Heart left ventricle (tissue), 16 donors: Measurements from ENCODE around the gene OR2Z1. TPM values are rescaled to one million over a fixed set of nuclear protein-coding genes. Genes with fewer than 3 reads are reported as not detected.
"Not testable (repeated sequence)": the region's sequence is repeated elsewhere in the genome, so short reads cannot be mapped to it uniquely, and the experiment has no call there.

ENCODE experiments used
- ATAC-seq, 4 donors: fragments of 200-7000 bp; cut with Tn5 transposase; one replicate each; pipeline ENCODE4 v1.9.1; 2020 to 2022; ENCODE audit warnings: moderate library complexity in 4 of 4, mild to moderate bottlenecking in 3 of 4, moderate number of reproducible peaks in 1 of 4
- DNase-seq, 5 donors: peaks; one replicate each; pipeline ENCODE4 v3.0.0-alpha.2; 2020
- H3K27ac ChIP-seq, 12 donors: fragments of 200-600 bp; sonication (generic) in 4 of 12; one replicate each; pipeline versions ENCODE4 v1.5.0 to v1.8.0; 2016 to 2022; ENCODE audit warnings: mild to moderate bottlenecking in 2 of 12
- H3K27me3 ChIP-seq, 9 donors: fragments of 200-600 bp; sonication (generic) in 2 of 9; one replicate each; pipeline versions ENCODE4 v1.5.1 to v1.8.0; 2016 to 2022; ENCODE audit warnings: mild to moderate bottlenecking in 3 of 9
- H3K36me3 ChIP-seq, 9 donors: fragments of 200-600 bp; sonication (generic) in 2 of 9; one replicate each; pipeline versions ENCODE4 v1.5.0 to v1.8.0; 2018 to 2022; ENCODE audit warnings: mild to moderate bottlenecking in 2 of 9
- H3K4me1 ChIP-seq, 12 donors: fragments of 200-600 bp; sonication (generic) in 4 of 12; one replicate each; pipeline versions ENCODE4 v1.5.0 to v1.8.0; 2016 to 2022; ENCODE audit warnings: mild to moderate bottlenecking in 3 of 12
- H3K4me3 ChIP-seq, 12 donors: fragments of 200-600 bp; sonication (generic) in 4 of 12; one replicate each; pipeline versions ENCODE4 v1.5.0 to v1.8.0; 2017 to 2022; ENCODE audit warnings: mild to moderate bottlenecking in 9 of 12, moderate library complexity in 4 of 12
- H3K9me3 ChIP-seq, 12 donors: fragments of 200-600 bp; sonication (generic) in 4 of 12; one replicate each; pipeline versions ENCODE4 v1.5.0 to v1.8.0; 2016 to 2022; ENCODE audit warnings: mild to moderate bottlenecking in 1 of 12
- POLR2A ChIP-seq, 2 donors: fragments of 450-650 bp; IDR thresholded peaks; one replicate each; pipeline ENCODE4 v1.6.1; 2017; ENCODE audit warnings: antibody characterized with exemption in 2 of 2, mild to moderate bottlenecking in 2 of 2, moderate library complexity in 2 of 2
- WGBS, 4 donors: extraction: QIAGEN DNeasy Blood & Tissue Kit in 2 of 4; methylation state at CpG; one replicate each; pipeline versions ENCODE4 v1.1.5 to v1.1.7; 2013 to 2018; 5-methylcytosine and 5-hydroxymethylcytosine counted together
- intact Hi-C, 10 donors: fragments of 100-400 bp; cut with DNase I; formaldehyde crosslinking; loops; one replicate each; pipeline versions ENCODE4 v1.11.1 to v1.14.2; 2022
- polyA plus RNA-seq, 2 donors: library from polyadenylated mRNA; stranded (reverse); fragments of 200-250 nt; gene quantifications; one replicate each; pipeline ENCODE4 v1.2.3, GENCODE V29; 2013
- total RNA-seq, 9 donors: library from RNA; depleted of rRNA in 2 of 9; stranded (reverse); fragments of >200 nt in 2 of 9; fragmentation: NEBNext Ultra II Directional in 3 of 9; extraction: Animal tissue kit (Norgen Biotek cat#: 25700) in 3 of 9; gene quantifications; one replicate each; pipeline versions ENCODE4 v1.1.0 to v1.2.4, GENCODE V29; 2016 to 2023
- TF ChIP-seq, protein P1 (sequence below), 12 donors: fragments of 200-600 bp; sonication (generic) in 4 of 12; IDR thresholded peaks; one replicate each; pipeline versions ENCODE4 v1.5.0 to v1.8.0; 2018 to 2022; ENCODE audit warnings: antibody characterized with exemption in 12 of 12, mild to moderate bottlenecking in 5 of 12
- donor health status: ischemic (EF 13 %, LVEDD 7.1; RV severe dilation, severe dysfunction).
- donor health status: healthy with polysubstance abuse.
- donor health status: DM: no; HTN: yes; CAD: no.
- donor health status: DM: no; HTN: no; CAD: no.
- donor health status: ischemic (EF 25% LVEDD 6.9; RV normal size, moderate dysfunction).
- donor health status: ischemic (EF 25% LVEDD 5.7; RV mildly dilated, moderate dysfunction).
- donor health status: healthy.
- donor health status: DM: yes; HTN: yes; CAD: no.
- donor health status: ischemic (EF 35%, LVEDD 5.7; RV mildly dilated, moderate dysfunction).
- donor health status: nonischemic (EF 11% LVEDD 7.7; RV severe dilation, severe dysfunction).
- donor health status: DM: yes; HTN: yes; CAD: no.
- donor health status: PGD.
- donor health status: ischemic (EF 29% LVEDD 5.4; RV normal size, mild dysfunction).
- donor health status: nonischemic (EF 23%, LVEDD 6.1; RV moderate dilation, normal function).

OR2Z1 gene
- total and polyA plus RNA-seq, 11 donors = not detected

DNA sequence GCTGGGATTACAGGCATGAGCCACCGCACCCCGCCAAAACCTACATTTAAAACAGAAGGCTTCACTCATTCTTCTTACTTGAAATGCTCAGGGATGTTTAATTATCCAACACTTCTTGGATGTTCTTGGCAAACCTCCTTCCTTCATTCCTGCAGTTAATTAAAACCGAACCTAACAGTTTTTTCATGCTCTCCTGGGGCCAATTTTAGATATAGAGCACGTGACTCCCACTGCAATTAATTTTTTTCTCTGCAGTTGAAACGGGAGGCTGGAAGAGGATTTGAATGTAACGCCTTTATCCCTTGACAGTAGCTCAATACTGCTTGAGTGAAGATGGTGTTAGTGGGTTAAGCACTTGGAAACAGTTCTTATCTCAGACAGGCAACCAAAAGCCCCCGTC lies 18.2 kb upstream of the OR2Z1 start:
- DNase-seq (no peak), ATAC-seq (no peak)
- Histone ChIP-seq H3K27me3 (peaks cover 0 to 35% (median 4%) of the 10 kb centered on the region in 9 donors), H3K4me1 (peaks cover 0 to 6% (median 0%) of the 10 kb centered on the region in 12 donors), H3K4me3 (no peak overlapping the region), H3K27ac (no peak overlapping the region), H3K36me3 (no peaks in the 10 kb centered on the region), H3K9me3 (no peaks in the 10 kb centered on the region)
- no peak for TF ChIP-seq POLR2A (IDR thresholded peaks at IDR 0.05)
- 36 to 44% (median 42%) methylated on average over 7 of the region's 7 CpGs for WGBS, 4 donors
- intact Hi-C loops = no loop called here

DNA sequence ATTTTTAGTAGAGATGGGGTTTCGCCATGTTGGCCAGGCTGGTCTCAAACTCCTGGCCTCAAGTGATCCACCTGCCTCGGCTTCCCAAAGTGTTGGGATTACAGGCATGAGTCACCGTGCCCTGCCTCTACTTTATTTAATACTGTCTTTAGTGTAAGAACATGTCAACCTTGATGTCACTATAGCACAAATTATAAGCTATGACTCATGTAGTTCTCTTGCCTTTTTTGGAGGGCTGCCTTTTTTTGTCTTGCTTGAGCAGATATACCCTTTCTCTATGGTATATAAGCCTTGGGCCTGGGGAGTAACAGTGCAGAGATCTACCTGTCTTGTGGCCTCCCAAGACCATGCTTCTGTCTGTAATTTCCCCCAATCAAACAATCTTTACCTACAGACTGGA lies 16.1 kb upstream of the OR2Z1 start:
- H3K9me3 ChIP-seq, H3K4me1 ChIP-seq, H3K36me3 ChIP-seq, H3K27ac ChIP-seq, ATAC-seq, DNase-seq, intact Hi-C loops, H3K4me3 ChIP-seq: not testable (repeated sequence)
- WGBS, 4 donors = 69 to 85% (median 84%) methylated on average over 2 to 3 of the region's 3 CpGs
- peaks cover 0 to 18% (median 0%) of the 10 kb centered on the region in 9 donors for H3K27me3 ChIP-seq

DNA sequence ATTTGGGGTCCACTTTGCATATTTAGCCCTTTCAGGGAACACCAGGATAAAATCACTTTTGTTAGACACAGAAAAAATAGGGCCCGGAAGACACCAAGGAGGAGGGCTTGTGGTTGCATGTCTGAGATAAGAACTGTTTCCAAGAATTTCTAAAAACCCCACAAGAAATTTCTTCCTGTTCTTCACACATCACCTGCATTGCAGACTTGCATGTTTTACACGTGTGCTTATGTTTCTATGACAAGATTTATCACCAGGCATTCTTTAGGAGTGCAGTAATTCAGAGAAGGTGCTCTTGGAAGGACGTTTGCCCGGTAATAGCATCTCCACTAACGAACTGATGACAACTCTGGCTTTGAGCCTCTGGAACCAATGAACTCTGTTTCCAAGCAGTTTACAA lies 15.7 kb upstream of the OR2Z1 start:
- WGBS, 4 donors = 39 to 54% (median 43%) methylated on average over 5 of the region's 5 CpGs
- Histone ChIP-seq H3K27me3 (peaks cover 0 to 15% (median 0%) of the 10 kb centered on the region in 9 donors), H3K4me3 (no peak overlapping the region), H3K27ac (no peak overlapping the region), H3K36me3 (no peaks in the 10 kb centered on the region), H3K4me1 (peaks cover 0 to 6% (median 0%) of the 10 kb centered on the region in 12 donors), H3K9me3 (no peaks in the 10 kb centered on the region)
- no peak for ATAC-seq
- DNase-seq = no peak
- TF ChIP-seq POLR2A (IDR thresholded peaks at IDR 0.05) = no peak
- TF ChIP-seq, protein P1, sequence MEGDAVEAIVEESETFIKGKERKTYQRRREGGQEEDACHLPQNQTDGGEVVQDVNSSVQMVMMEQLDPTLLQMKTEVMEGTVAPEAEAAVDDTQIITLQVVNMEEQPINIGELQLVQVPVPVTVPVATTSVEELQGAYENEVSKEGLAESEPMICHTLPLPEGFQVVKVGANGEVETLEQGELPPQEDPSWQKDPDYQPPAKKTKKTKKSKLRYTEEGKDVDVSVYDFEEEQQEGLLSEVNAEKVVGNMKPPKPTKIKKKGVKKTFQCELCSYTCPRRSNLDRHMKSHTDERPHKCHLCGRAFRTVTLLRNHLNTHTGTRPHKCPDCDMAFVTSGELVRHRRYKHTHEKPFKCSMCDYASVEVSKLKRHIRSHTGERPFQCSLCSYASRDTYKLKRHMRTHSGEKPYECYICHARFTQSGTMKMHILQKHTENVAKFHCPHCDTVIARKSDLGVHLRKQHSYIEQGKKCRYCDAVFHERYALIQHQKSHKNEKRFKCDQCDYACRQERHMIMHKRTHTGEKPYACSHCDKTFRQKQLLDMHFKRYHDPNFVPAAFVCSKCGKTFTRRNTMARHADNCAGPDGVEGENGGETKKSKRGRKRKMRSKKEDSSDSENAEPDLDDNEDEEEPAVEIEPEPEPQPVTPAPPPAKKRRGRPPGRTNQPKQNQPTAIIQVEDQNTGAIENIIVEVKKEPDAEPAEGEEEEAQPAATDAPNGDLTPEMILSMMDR (IDR thresholded peaks at IDR 0.05) = no peak
- intact Hi-C loops = no loop called here

DNA sequence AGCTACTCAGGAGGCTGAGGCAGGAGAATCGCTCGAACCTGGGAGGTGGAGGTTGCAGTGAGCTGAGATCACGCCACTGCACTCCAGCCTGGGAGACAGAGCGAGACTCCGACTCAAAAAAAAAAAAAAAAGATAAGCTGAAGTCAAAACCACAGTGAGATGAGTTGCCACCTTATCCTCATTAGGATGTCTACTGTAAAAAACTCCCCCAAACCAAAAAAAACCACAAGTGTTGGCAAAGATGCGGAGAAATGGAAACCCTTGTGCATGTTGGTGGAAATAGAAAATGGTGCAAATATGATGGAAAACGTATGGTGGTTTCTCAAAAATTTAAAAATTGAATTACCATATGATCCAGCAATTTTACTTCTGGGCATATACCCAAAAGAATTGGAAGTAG lies 11.1 kb upstream of the OR2Z1 start:
- H3K27ac ChIP-seq, H3K36me3 ChIP-seq, DNase-seq, H3K4me1 ChIP-seq, H3K4me3 ChIP-seq, ATAC-seq, intact Hi-C loops, H3K27me3 ChIP-seq: not testable (repeated sequence)
- 83 to 89% (median 87%) methylated on average over 7 of the region's 7 CpGs for WGBS, 4 donors
- peaks cover 0 to 16% (median 10%) of the 10 kb centered on the region in 12 donors for H3K9me3 ChIP-seq

DNA sequence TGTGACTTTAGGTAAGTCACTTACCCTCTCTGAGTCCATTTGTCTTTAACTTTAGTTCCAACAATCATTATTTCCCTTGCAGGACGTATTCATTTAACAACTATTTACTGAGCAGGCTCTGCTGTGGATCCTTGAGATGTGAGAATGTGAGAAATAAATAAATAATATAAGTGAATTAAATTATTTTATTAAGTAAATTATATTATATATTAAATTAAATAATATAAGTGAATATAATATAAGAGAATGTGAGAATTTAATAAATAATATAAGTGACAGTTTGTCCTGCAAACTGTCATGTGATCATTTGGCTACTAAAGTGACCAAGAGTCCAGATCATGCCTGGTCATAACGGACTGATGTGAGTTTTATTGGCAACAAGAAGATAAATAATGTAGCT lies 598 bp downstream of the OR2Z1 start:
- Histone ChIP-seq H3K4me3 (no peak overlapping the region), H3K27me3 (peaks cover 0 to 5% (median 0%) of the 10 kb centered on the region in 9 donors), H3K27ac (no peak overlapping the region), H3K4me1 (no peaks in the 10 kb centered on the region), H3K9me3 (peaks cover 0 to 7% (median 0%) of the 10 kb centered on the region in 12 donors), H3K36me3 (no peaks in the 10 kb centered on the region)
- ATAC-seq (no peak), DNase-seq (no peak)
- intact Hi-C loops = no loop called here
- TF ChIP-seq, protein P1 (IDR thresholded peaks at IDR 0.05) = no peak
- TF ChIP-seq POLR2A (IDR thresholded peaks at IDR 0.05) = no peak
- WGBS, 4 donors = 38 to 44% (median 41%) methylated on average over 2 of the region's 2 CpGs

DNA sequence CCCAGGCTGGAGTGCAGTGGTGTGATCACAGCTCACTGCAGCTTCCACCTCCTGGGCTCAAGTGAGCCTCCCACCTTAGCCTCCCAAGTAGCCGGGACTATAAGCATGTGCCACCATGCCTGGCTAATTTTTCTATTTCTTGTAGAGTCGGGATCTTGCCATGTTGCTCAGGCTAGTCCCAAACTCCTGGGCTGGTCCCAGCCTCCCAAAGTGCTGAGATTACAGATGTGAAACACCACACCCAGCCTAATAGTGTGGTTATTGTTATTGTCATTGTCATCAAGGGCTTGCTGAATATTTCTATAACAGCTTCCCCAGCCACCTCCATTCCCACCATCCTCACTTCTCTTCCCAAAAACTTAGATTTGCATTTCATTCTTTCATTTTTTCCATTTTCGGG lies 2.8 kb downstream of the OR2Z1 start:
- DNase-seq = no peak
- 55 to 60% (median 57%) methylated on average over 3 of the region's 3 CpGs for WGBS, 4 donors
- TF ChIP-seq, protein P1 (IDR thresholded peaks at IDR 0.05) = no peak
- TF ChIP-seq POLR2A (IDR thresholded peaks at IDR 0.05) = no peak
- Histone ChIP-seq H3K27ac (no peak overlapping the region), H3K27me3 (peaks cover 0 to 5% (median 0%) of the 10 kb centered on the region in 9 donors), H3K36me3 (no peaks in the 10 kb centered on the region), H3K4me3 (no peak overlapping the region), H3K9me3 (no peaks in the 10 kb centered on the region), H3K4me1 (no peaks in the 10 kb centered on the region)
- no peak for ATAC-seq
- intact Hi-C loops = no loop called here
